Stimulated activated CD4-positive, alpha-beta T cell treated with anti-CD3 and anti-CD28 coated beads, Interleukin-15, amount 100 ng/mL, for 48 hours (primary cell): Measurements from ENCODE around the gene SLC6A18.
A peak's percentile ranks its signal among the peaks of the same experiment; 100 is the strongest.
"Not testable (repeated sequence)": the region's sequence is repeated elsewhere in the genome, so short reads cannot be mapped to it uniquely, and the experiment has no call there.

Experiments used
- DNase-seq, 2 donors: peaks; one replicate each; pipeline ENCODE4 v3.0.0-alpha.2; 2020; ENCODE audit warnings: low read depth in 2 of 2

SLC6A18 gene

GRCh38 chr5:1254196-1254595, 29.0 kb downstream of the SLC6A18 start:
- DNase-seq = no peak

- peak in 1 of 2 donors; percentile 26 for DNase-seq
These were observed 29.9 kb downstream of the SLC6A18 start for GRCh38 chr5:1255081-1255561.

- DNase-seq = no peak
These were observed 31.6 kb downstream of the SLC6A18 start for GRCh38 chr5:1256776-1257175.

DNA sequence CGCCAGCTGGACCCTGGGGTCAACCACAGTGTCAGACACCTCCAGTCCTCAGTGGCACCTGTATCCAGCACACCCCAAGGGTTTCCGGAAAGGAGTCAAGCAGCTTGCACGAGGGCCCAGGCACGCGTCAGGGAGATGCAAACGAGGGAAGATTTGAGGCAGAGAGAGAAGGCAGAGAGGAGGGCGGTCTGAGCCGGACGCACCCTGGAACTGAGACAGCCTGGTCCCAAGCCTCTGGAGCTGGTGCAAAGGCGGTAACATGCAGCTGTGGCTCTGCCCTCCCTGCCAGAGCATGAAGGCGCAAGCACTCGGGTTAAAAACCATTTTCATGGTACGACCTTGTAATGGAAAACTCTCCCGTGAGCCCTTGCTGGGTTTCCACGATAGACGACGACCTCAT, 32.2 kb downstream of the SLC6A18 start:
- no peak for DNase-seq

DNA sequence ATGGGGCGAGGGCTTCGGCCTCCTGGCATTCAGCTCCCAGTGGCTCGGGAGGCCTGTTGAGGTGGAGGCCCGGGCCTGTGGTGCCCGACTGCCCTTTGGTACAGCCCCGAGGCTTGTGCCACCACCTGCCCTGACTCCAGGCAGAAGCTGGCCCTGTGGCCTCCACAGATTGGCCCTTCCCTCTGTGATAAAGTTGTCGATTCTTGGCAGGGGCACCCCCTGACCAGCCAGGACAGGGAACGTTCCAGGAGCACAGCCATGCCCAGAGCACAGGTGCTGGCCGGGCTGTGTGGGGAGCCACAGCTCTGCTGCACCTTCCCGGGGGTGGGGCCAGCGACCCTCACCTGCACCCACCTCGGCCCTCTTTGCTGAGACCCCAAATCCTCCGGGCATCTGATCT, 32.7 kb downstream of the SLC6A18 start:
- DNase-seq = no peak

DNA sequence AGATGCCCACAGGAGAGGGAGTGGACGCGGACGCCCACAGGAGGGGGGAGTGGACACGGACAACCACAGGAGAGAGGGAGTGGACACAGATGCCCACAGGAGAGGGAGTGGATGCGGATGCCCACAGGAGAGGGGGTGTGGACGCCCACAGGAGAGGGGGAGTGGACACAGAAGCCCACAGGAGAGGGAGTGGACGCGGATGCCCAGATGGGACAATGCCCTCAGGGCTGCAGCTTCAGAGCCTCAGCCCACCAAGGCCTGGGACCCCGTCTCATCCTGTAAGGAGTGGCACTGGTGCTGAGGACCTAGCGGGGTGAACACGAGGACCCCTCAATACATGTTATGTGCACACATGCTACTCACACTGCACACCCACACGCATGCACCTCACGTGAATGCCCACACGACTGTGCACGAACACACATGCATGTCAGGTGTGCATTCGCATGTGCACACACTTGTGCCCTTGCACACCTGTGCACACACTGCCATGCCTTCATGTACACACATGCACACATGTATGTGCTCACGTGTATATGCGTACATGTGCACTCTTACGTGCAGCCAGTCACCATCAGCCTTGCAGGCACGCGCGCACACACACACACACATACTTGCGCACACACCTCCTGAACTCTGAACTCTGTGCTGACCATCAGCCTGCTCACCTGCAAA, 34.8 kb downstream of the SLC6A18 start:
- DNase-seq = no peak

- DNase-seq = no peak
These were observed 36.5 kb downstream of the SLC6A18 start for GRCh38 chr5:1261643-1262042.

DNA sequence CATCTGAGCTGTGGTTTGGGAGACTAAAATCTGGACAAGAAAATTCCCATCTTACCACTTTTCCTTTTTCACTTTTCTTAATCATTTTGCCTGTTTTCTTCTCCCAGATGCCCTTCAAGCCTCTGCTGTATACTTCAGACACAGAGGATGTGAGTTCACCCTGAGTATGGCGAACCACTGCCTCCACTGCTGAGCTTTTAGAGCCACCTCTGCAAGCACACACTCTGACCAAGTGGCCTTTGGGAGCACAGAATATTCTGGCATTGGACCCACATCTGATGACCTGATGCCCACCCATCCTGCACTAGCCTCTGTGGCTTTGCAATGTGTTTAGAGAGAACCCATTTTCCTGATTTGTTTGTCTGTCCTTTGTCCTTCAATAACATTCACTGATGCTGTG, 37.2 kb downstream of the SLC6A18 start:
- no peak for DNase-seq

- no peak for DNase-seq
These were observed 39.0 kb downstream of the SLC6A18 start for GRCh38 chr5:1264211-1264610.

DNA sequence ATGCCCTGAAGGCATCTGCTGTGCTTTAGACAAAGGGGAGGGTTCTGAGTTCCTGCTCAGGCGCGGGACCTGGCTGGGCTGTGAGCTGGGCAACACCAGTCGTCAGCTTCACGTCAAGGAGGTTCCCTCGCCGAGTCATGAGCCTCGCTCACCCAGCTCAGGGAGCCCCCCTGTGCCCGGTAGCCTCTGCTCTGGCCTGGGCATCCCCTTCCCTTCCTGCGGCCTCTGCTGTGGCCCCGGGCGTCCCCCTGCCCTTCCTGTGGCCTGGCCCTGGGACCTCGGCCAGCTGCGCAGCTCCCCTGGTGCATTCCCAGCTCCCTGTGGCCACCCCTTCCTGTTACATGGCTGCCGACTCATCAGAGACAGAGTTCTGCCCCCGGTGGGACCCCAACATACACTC, 39.8 kb downstream of the SLC6A18 start:
- no peak for DNase-seq

GRCh38 chr5:1265461-1266455, 40.6 kb downstream of the SLC6A18 start:
- no peak for DNase-seq

DNA sequence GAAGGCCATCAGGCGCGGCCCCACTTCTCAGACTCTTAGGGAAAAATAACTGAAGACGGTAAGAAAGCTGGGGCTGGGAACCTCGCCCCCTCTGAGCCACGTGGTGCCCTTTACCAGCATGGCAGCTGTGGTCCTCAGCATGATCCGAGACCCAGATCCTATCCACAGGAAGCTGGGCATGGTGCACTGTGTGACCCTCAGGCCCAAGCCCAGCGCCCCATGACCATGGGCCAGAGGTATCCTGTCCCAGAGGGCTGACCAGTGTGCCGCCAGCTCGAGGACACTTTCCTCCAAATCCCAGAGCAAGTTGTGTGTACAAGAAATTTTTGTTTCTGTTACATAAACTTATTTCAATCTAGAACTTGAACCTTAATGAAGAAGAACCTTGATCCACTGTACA, 41.6 kb downstream of the SLC6A18 start:
- DNase-seq = no peak

DNA sequence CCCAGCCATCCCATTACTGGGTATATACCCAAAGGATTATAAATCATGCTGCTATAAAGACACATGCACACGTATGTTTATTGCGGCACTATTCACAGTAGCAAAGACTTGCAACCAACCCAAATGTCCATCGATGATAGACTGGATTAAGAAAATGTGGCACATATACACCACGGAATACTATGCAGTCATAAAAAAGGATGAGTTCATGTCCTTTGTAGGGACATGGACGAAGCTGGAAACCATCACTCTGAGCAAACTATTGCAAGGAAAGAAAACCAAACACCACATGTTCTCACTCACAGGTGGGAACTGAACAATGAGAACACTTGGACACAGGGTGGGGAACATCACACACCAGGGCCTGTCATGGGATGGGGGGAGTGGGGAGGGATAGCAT, 42.3 kb downstream of the SLC6A18 start:
- DNase-seq = not testable (repeated sequence)

DNA sequence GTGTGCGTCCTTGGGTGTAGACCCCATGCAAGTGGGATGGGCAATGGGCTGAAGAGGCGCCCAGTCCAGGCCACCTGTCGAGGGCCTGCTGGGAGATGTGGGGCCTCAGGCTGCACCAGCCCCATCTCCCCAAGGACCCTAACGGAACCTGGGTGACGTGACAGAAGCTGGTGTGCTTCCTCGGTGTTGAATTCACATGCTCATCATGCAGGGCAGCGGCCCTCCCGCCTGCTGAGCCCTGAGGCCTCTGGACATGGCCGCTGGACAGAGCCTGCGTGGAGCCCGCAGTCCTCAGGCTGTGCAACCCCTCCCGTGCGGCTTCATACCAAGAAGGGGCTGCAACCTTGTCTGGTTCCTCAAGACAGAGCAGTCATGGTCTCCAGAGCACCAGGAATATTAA, 42.9 kb downstream of the SLC6A18 start:
- no peak for DNase-seq

- peak in 1 of 2 donors; percentile 15 for DNase-seq
These were observed 43.5 kb downstream of the SLC6A18 start for GRCh38 chr5:1268666-1269065.

- DNase-seq = no peak
These were observed 45.2 kb downstream of the SLC6A18 start for GRCh38 chr5:1270426-1270825.

DNA sequence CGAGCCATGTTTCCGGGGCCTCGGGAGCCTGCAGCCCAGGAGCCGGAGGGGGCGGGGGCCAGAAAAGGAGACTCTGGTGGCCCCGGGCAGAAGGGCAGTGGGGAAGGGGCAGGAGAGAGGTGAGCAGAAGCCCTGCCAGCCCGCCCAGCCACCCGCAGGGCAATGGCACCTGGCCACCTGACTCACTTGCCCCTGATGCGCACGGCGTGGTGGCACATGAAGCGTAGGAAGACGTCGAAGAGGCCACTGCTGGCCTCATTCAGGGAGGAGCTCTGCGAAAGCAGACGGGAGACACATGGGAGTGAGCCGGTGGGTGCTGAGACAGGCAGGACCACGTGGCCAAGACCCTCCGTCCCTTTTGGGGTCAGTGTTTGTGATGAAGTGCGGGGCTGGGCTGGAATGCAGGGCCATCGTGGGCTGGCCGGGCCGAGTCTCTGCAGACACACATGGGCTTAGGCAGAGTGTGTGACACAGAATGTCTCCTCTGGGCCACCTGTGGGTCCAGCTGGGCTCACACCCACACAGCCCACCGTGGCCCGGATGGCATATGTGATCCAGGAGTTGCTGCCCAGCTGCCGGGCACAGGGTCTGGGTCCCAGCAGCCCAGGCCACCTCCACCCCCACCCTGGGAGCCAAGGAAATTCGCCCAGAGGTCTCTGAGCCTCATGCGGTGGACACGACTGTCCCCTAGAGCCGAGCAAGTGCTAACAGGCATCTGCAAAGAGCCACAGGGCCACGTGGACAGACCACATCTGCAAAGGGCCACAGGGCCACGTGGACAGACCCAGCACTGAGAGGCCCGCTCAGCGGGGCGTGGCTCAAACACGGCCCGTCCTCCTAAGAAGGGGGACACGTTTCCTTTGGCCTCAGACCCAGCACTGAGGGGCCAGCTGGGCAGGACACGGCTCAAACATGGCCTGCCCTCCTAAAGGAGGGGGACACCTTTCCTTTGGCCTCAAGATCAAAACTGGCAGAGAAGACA, 46.0 kb downstream of the SLC6A18 start:
- no peak for DNase-seq

DNA sequence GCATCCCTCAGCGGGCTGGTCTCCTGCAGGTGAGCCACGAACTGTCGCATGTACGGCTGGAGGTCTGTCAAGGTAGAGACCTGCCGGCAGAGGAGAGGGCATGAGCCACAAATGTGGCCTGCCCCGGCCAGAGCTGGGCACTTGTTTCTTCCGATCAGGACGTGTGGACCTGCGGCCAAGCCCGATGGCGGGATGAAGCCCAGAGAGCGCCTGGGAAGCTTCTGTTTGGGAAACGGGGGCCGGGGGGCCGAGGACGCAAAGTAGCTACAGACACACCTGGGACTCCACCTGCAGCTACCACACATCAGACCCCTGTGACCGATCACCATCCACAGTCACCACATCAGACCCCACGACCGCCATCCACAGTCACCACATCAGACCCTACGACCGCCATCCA, 47.0 kb downstream of the SLC6A18 start:
- no peak for DNase-seq

- no peak for DNase-seq
These were observed 48.6 kb downstream of the SLC6A18 start for GRCh38 chr5:1273745-1274144.

- no peak for DNase-seq
These were observed 49.3 kb downstream of the SLC6A18 start for GRCh38 chr5:1274471-1274870.
